COLO668 (cell line): ENCODE data around the gene FGD4.

ENCODE experiments used
- DNase-seq: peaks from one replicate; lab custom pipeline; 2025; ENCODE audit not compliant: unreplicated experiment; lab: John Stamatoyannopoulos, UW

The FGD4 gene

GRCh38 chr12:32603071-32603470 lies 203.7 kb downstream of the FGD4 start:
- no peak for DNase-seq

- DNase-seq, result no peak
Observed at GRCh38 chr12:32603858-32604257, 204.5 kb downstream of the FGD4 start.

- DNase-seq, result no peak
Observed at GRCh38 chr12:32604565-32604964, 205.2 kb downstream of the FGD4 start.

GRCh38 chr12:32605326-32606095 lies 206.2 kb downstream of the FGD4 start:
- no peak for DNase-seq

- no peak for DNase-seq
Observed at GRCh38 chr12:32606443-32606842, 207.1 kb downstream of the FGD4 start.

- no peak for DNase-seq
Observed at GRCh38 chr12:32609966-32610365, 210.6 kb downstream of the FGD4 start.

GRCh38 chr12:32611986-32612385 lies 212.6 kb downstream of the FGD4 start:
- DNase-seq, result no peak

GRCh38 chr12:32612658-32613614 lies 213.6 kb downstream of the FGD4 start:
- no peak for DNase-seq

- DNase-seq, result no peak
Observed at GRCh38 chr12:32615441-32615840, 216.1 kb downstream of the FGD4 start.

- DNase-seq, result no peak
Observed at GRCh38 chr12:32617534-32617933, 218.2 kb downstream of the FGD4 start.

- DNase-seq, result no peak
Observed at GRCh38 chr12:32618115-32618514, 218.8 kb downstream of the FGD4 start.

- DNase-seq, result no peak
Observed at GRCh38 chr12:32627976-32628375, 228.6 kb downstream of the FGD4 start.

GRCh38 chr12:32641287-32641901 lies 242.0 kb downstream of the FGD4 start:
- no peak for DNase-seq

GRCh38 chr12:32644431-32644830 lies 245.1 kb downstream of the FGD4 start:
- DNase-seq, result no peak

- DNase-seq, result no peak
Observed at GRCh38 chr12:32647275-32647674, 247.9 kb downstream of the FGD4 start.

- no peak for DNase-seq
Observed at GRCh38 chr12:32650508-32650907, 251.2 kb downstream of the FGD4 start.

- no peak for DNase-seq
Observed at GRCh38 chr12:32651151-32651955, 252.0 kb downstream of the FGD4 start.

GRCh38 chr12:32651956-32652210 lies 252.5 kb downstream of the FGD4 start:
- no peak for DNase-seq

GRCh38 chr12:32659908-32660440 lies 260.6 kb downstream of the FGD4 start:
- DNase-seq, result no peak

- no peak for DNase-seq
Observed at GRCh38 chr12:32661706-32662105, 262.3 kb downstream of the FGD4 start.

- no peak for DNase-seq
Observed at GRCh38 chr12:32662665-32663064, 263.3 kb downstream of the FGD4 start.
